Stimulated activated naive CD4-positive, alpha-beta T cell treated with Interleukin-2 at 50 U/mL for 16 hours (primary cell): ENCODE results near the gene MEGF9.

Source experiments
- DNase-seq: peaks from one replicate; lab custom pipeline; 2025; lab: John Stamatoyannopoulos, UW

Gene MEGF9

GRCh38 chr9:120702075-120702474, 12.2 kb downstream of the MEGF9 start:
- DNase-seq: no peak

GRCh38 chr9:120701248-120701647, 13.0 kb downstream of the MEGF9 start:
- no peak for DNase-seq

- no peak for DNase-seq
Observed at GRCh38 chr9:120698766-120699165, 15.5 kb downstream of the MEGF9 start.

- DNase-seq: no peak
Observed at GRCh38 chr9:120697448-120697847, 16.8 kb downstream of the MEGF9 start.

GRCh38 chr9:120696551-120697230, 17.6 kb downstream of the MEGF9 start:
- DNase-seq: no peak

GRCh38 chr9:120694559-120694958, 19.7 kb downstream of the MEGF9 start:
- no peak for DNase-seq

GRCh38 chr9:120693700-120694008, 20.6 kb downstream of the MEGF9 start:
- no peak for DNase-seq

GRCh38 chr9:120692901-120693699, 21.2 kb downstream of the MEGF9 start:
- no peak for DNase-seq

- DNase-seq: no peak
Observed at GRCh38 chr9:120690372-120690771, 23.9 kb downstream of the MEGF9 start.

- no peak for DNase-seq
Observed at GRCh38 chr9:120689860-120690259, 24.4 kb downstream of the MEGF9 start.

- DNase-seq: no peak
Observed at GRCh38 chr9:120688758-120689157, 25.5 kb downstream of the MEGF9 start.

- no peak for DNase-seq
Observed at GRCh38 chr9:120683150-120683549, 31.1 kb downstream of the MEGF9 start.

GRCh38 chr9:120681121-120681520, 33.1 kb downstream of the MEGF9 start:
- DNase-seq: no peak

- DNase-seq: no peak
Observed at GRCh38 chr9:120680579-120680978, 33.7 kb downstream of the MEGF9 start.

GRCh38 chr9:120680161-120680560, 34.1 kb downstream of the MEGF9 start:
- no peak for DNase-seq

GRCh38 chr9:120677965-120678364, 36.3 kb downstream of the MEGF9 start:
- DNase-seq: no peak

- no peak for DNase-seq
Observed at GRCh38 chr9:120676767-120677402, 37.4 kb downstream of the MEGF9 start.

- no peak for DNase-seq
Observed at GRCh38 chr9:120668399-120668798, 45.9 kb downstream of the MEGF9 start.

GRCh38 chr9:120663950-120664349, 50.3 kb downstream of the MEGF9 start:
- no peak for DNase-seq

- no peak for DNase-seq
Observed at GRCh38 chr9:120663380-120663779, 50.9 kb downstream of the MEGF9 start.

- DNase-seq: no peak
Observed at GRCh38 chr9:120662513-120662912, 51.8 kb downstream of the MEGF9 start.

- DNase-seq: no peak
Observed at GRCh38 chr9:120659676-120660075, 54.6 kb downstream of the MEGF9 start.

- no peak for DNase-seq
Observed at GRCh38 chr9:120659209-120659608, 55.1 kb downstream of the MEGF9 start.
